Measurements from ENCODE around the gene PAAF1. TPM values are rescaled to one million over a fixed set of nuclear protein-coding genes. Genes with fewer than 3 reads are reported as not detected.

Gene PAAF1
- total and polyA plus RNA-seq, 12 donors, result 14.2 to 55.9 (median 28.0) TPM

DNA sequence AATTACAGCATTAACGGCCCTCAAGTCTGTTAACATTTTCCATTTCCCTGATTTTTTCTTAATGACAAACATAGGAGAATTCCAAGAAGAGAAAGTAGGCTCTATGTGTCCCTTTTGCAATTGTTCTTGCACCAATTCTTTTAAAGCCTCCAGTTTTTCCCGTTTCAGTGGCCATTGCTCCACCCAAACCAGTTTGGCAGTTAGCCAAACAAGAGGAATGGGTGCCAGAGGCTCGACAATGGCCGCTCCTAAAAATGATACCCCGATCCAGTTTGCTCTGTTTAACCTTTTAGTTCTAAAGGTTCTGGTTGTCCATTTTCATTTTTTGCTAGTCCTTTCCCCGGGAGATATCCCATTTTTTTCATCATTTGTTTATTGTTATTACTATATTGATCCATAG is 67.3 kb downstream of the PAAF1 start:
- Histone ChIP-seq H3K4me3 (no peak overlapping the region), H3K4me1 (replicated peaks in 1 of 2) (no peaks in the 10 kb centered on the region), H3K27me3 (no peaks in the 10 kb centered on the region), H3K36me3 (replicated peaks in 1 of 2) (no peaks in the 10 kb centered on the region), H3K9me3 (replicated peaks in 1 of 3) (no peaks in the 10 kb centered on the region), H3K27ac (no peak overlapping the region)
- DNase-seq, result no peak
- 74 to 82% (median 75%) methylated on average over 6 of the region's 6 CpGs for WGBS, 4 donors
- TF ChIP-seq POLR2A (IDR thresholded peaks at IDR 0.05), result no peak
- TF ChIP-seq, protein P1, sequence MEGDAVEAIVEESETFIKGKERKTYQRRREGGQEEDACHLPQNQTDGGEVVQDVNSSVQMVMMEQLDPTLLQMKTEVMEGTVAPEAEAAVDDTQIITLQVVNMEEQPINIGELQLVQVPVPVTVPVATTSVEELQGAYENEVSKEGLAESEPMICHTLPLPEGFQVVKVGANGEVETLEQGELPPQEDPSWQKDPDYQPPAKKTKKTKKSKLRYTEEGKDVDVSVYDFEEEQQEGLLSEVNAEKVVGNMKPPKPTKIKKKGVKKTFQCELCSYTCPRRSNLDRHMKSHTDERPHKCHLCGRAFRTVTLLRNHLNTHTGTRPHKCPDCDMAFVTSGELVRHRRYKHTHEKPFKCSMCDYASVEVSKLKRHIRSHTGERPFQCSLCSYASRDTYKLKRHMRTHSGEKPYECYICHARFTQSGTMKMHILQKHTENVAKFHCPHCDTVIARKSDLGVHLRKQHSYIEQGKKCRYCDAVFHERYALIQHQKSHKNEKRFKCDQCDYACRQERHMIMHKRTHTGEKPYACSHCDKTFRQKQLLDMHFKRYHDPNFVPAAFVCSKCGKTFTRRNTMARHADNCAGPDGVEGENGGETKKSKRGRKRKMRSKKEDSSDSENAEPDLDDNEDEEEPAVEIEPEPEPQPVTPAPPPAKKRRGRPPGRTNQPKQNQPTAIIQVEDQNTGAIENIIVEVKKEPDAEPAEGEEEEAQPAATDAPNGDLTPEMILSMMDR (IDR thresholded peaks at IDR 0.05), result no peak
- intact Hi-C loops (cut with DNase I), result no loop called here

DNA sequence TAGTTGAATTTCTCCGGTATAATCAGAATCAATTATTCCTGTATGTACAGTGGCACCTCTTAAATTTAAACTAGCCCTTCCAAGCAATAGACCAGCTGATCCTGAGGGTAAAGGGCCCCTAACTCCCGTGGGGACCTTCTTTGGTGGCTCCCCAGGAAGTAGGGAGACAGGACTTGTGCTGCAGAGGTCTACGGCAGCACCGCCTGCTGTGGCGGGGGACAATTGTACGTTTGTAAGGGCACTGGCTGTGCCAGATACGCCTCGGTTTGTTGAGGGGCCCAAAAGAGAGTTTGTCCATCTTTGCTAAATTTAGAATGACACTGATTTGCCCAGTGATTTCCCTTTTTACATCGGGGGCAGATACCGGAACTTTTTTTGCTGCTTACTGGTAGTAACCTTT is 68.1 kb downstream of the PAAF1 start:
- Histone ChIP-seq H3K27me3 (no peaks in the 10 kb centered on the region), H3K4me3 (no peak overlapping the region), H3K27ac (no peak overlapping the region), H3K4me1 (replicated peaks in 1 of 2) (no peaks in the 10 kb centered on the region), H3K9me3 (replicated peaks in 1 of 3) (no peaks in the 10 kb centered on the region), H3K36me3 (replicated peaks in 1 of 2) (no peaks in the 10 kb centered on the region)
- TF ChIP-seq, protein P1 (IDR thresholded peaks at IDR 0.05), result no peak
- no peak for TF ChIP-seq POLR2A (IDR thresholded peaks at IDR 0.05)
- intact Hi-C loops (cut with DNase I), result no loop called here
- no peak for DNase-seq
- WGBS, 4 donors, result 76 to 85% (median 79%) methylated on average over 10 of the region's 10 CpGs

DNA sequence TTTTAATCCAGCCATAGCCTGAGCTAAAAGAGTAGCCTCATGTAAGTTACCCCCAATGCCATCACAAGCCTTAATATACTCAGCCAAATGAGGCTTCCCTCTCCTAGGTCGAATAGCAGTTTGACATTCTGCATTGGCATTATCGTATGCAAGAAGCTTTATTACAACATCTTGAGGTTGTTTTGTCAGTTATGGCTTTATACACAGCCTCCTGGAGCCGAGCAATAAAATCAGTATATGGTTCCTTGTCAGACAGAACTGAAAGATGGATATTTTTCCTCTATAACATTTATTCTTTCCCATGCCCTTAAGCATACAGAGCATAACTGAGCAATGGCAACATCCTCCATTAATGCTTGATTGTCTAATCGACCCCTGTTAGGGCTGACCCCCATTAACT is 68.6 kb downstream of the PAAF1 start:
- TF ChIP-seq POLR2A (IDR thresholded peaks at IDR 0.05), result no peak
- TF ChIP-seq, protein P1 (IDR thresholded peaks at IDR 0.05), result no peak
- 53 to 70% (median 59%) methylated on average over 4 of the region's 4 CpGs for whole genome bisulfite sequencing, 4 donors

DNA sequence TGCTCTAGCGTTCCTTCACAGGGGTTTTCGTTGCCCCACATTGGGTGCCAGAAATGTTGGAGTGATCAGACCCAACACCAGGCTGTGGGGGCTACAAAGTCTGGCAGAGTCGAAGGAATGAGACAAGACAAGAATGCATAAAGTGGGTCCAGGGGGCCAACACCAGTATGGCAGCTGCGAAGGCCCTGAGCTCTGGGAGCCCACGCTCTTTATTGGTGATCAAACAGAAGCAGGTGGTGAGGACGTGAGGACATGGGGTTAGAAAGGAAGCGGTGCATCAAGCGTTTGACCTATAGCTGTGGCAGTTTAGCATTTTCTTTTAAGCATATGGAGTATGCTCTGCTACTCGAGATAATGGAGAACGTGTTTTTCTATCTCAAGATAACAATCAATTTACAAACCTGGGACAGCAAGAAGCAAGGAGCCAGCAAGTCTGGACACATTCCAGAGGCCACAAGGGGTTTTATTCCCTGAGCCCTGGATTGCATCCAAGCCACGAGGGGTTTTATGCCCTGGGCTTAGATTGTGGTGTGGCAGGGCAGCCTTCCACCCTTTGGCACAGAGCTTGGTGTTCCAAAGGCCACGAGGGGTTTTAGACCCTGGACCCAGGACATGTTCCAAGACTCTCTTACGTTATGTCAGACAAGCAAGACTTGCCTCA is 70.1 kb downstream of the PAAF1 start:
- no peaks in the 10 kb centered on the region for H3K4me1 ChIP-seq (replicated peaks in 1 of 2)
- intact Hi-C loops (cut with DNase I), result no loop called here
- WGBS, 4 donors, result 80 to 87% (median 81%) methylated on average over 12 to 13 of the region's 13 CpGs
- H3K27me3 ChIP-seq, result no peaks in the 10 kb centered on the region
- TF ChIP-seq POLR2A (IDR thresholded peaks at IDR 0.05), result no peak
- TF ChIP-seq, protein P1 (IDR thresholded peaks at IDR 0.05), result no peak
- DNase-seq, result no peak
- H3K4me3 ChIP-seq, result no peak overlapping the region
- no peak overlapping the region for H3K27ac ChIP-seq
- H3K9me3 ChIP-seq (replicated peaks in 1 of 3), result no peaks in the 10 kb centered on the region
- no peaks in the 10 kb centered on the region for H3K36me3 ChIP-seq (replicated peaks in 1 of 2)

More for the DNA sequence above, 68.6 kb downstream of the PAAF1 start:
- no peak overlapping the region for H3K27ac ChIP-seq
- H3K36me3 ChIP-seq (replicated peaks in 1 of 2), result no peaks in the 10 kb centered on the region
- H3K4me1 ChIP-seq (replicated peaks in 1 of 2), result no peaks in the 10 kb centered on the region
- H3K27me3 ChIP-seq, result no peaks in the 10 kb centered on the region
- intact Hi-C loops (cut with DNase I), result no loop called here
- no peaks in the 10 kb centered on the region for H3K9me3 ChIP-seq (replicated peaks in 1 of 3)
- no peak overlapping the region for H3K4me3 ChIP-seq
- no peak for DNase-seq
